Measurements from ENCODE around the gene CETN3. TPM values are rescaled to one million over a fixed set of nuclear protein-coding genes. Genes with fewer than 3 reads are reported as not detected.

CETN3 gene
- total RNA-seq, 1 experiment from 2014 or later = 42.2 TPM

- TF ChIP-seq E2F5 (CRISPR knock-in tag; IDR thresholded peaks at IDR 0.05) (no peak), ZNF317 (CRISPR knock-in tag; IDR thresholded peaks at IDR 0.05; ENCODE audit: borderline replicate concordance, low read depth) (no peak), ZNF281 (CRISPR knock-in tag; IDR thresholded peaks at IDR 0.05) (no peak), JUN (CRISPR knock-in tag; IDR thresholded peaks at IDR 0.05) (no peak), ZBTB21 (CRISPR knock-in tag; IDR thresholded peaks at IDR 0.05; ENCODE audit: borderline replicate concordance) (no peak), ARID4B (CRISPR knock-in tag; IDR thresholded peaks at IDR 0.05; ENCODE audit: borderline replicate concordance) (no peak), MAX (CRISPR knock-in tag; IDR thresholded peaks at IDR 0.05) (no peak)
Measured at GRCh38 chr5:90367879-90368278, 41.7 kb downstream of the CETN3 start (continued).

GRCh38 chr5:90366948-90367347, 42.6 kb downstream of the CETN3 start:
- H3K4me3 Mint-ChIP-seq = no peak overlapping the region; the same call in 1 of the 2 replicates
- peaks cover 12% of the 10 kb centered on the region for H3K4me1 Mint-ChIP-seq
- H3K27ac Mint-ChIP-seq = peak overlapping the region; percentile 13
- peaks cover 43% of the 10 kb centered on the region for H3K9me3 Mint-ChIP-seq
- no peak for DNase-seq (ENCODE audit: low spot score)
- peak; percentile 77 for ATAC-seq
- POLR2A ChIA-PET = no interaction called here
- no peaks in the 10 kb centered on the region for H3K27me3 Mint-ChIP-seq (ENCODE audit: low read depth)
- H3K36me3 Mint-ChIP-seq = peaks cover 30% of the 10 kb centered on the region
- no peak for TF ChIP-seq CDX4 (CRISPR knock-in tag; IDR thresholded peaks at IDR 0.05; ENCODE audit: borderline replicate concordance)
- TF ChIP-seq CTCF (IDR thresholded peaks at IDR 0.05) = no peak
- TF ChIP-seq USF2 (CRISPR knock-in tag; IDR thresholded peaks at IDR 0.05) = no peak
- TF ChIP-seq USF1 (CRISPR knock-in tag; IDR thresholded peaks at IDR 0.05) = no peak
- TF ChIP-seq ZNF396 (CRISPR knock-in tag; IDR thresholded peaks at IDR 0.05; ENCODE audit: borderline replicate concordance) = no peak
- no peak for TF ChIP-seq OVOL2 (CRISPR knock-in tag; IDR thresholded peaks at IDR 0.05; ENCODE audit: borderline replicate concordance)
- no peak for TF ChIP-seq ATF3 (CRISPR knock-in tag; conservative IDR thresholded peaks at IDR 0.05)
- no peak for TF ChIP-seq ETV6 (CRISPR knock-in tag; IDR thresholded peaks at IDR 0.05)
- TF ChIP-seq NR1H2 (CRISPR knock-in tag; IDR thresholded peaks at IDR 0.05) = no peak
- TF ChIP-seq MYBL2 (CRISPR knock-in tag; IDR thresholded peaks at IDR 0.05) = no peak
- CTCF ChIA-PET = interaction anchor here (0.6 to 1.1 kb wide), 2 partner anchors 73 to 80 kb away, joined by 3 to 5 read pairs; no protein-coding TSS in a partner anchor

Measured in WTC11 (cell line).